Stimulated activated CD8-positive, alpha-beta memory T cell treated with anti-CD3 and anti-CD28 coated beads, Interleukin-15, amount 100 ng/mL, for 4 hours (primary cell): Measurements from ENCODE around the gene LRRC45.

Experiments used
- DNase-seq, 2 donors: peaks; one replicate each; pipeline ENCODE4 v3.0.0-alpha.2; 2020; ENCODE audit warnings: low read depth in 2 of 2

LRRC45 gene

DNA sequence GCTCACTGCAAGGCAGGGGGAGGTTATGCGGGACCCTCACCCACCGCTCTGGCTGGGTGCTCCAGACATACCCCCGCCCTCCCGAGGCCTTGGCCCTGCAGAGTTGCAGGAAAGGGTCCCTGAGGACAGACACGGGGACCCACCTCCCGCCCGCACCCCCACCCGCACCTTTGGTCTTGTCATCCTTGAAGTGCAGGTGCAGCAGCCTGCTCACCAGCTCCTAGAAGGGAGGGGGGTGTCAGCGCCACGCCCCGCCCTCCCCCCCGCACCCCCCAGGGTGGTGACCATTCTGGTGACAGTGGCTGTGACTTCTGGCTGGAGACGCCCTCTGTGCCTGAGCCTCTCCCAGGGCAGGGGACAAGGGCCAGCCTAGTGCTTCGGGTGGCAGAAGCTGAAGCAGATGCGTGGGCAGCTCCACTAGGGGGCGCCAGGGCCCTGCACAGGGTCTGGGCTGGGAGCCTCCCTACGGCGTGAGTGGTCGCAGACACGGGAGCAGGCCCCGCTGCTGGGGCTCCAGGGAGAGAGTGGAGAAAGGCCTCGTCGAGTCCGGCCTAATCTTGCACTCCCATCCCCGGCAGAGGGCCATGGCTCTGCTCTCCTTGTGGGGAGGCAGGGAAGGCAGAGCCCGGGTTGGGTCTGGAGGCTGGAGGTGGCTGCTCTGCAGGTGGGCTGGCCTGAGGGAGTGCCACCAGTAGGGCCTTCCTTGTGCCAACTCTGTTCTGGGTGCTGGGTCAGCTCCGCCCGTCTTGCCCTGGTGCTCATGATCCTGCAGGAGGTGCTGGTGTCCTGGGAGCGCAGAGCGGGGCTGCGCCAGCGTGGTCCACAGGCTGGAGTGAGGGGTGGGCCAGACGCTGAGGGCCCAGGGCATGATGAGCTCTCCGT lies 3.2 kb upstream of the LRRC45 start:
- DNase-seq: no peak

DNA sequence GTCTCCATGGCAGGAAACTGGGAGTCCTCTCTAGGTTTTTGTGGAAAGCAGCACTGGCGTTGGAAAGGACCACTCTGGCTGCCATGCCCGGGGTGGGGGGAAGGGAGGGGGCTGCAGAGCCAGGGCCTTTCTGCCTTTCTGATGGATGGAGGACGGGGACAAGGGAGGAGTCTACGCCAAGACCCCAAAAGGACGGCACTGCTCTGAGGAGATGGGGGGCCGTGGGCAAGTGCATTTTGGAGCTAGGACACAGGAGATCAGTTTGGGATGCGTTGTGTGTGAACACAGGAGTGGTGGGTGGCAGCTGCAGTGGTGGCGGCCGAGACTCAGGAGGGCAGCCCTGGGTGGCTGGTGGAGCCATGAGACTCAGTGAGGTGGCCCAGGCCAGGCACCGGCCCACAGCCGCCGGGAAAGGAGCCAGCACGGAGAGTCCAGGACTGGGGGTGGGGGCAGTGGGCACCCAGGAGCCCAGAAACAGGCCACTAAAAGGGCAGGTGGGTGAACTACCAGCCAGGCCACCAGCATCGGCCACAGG lies 2.5 kb upstream of the LRRC45 start:
- no peak for DNase-seq

- no peak for DNase-seq
These were observed 1.8 kb upstream of the LRRC45 start for GRCh38 chr17:82021107-82021899.

- no peak for DNase-seq
These were observed 1.2 kb upstream of the LRRC45 start for GRCh38 chr17:82021900-82022309.

DNA sequence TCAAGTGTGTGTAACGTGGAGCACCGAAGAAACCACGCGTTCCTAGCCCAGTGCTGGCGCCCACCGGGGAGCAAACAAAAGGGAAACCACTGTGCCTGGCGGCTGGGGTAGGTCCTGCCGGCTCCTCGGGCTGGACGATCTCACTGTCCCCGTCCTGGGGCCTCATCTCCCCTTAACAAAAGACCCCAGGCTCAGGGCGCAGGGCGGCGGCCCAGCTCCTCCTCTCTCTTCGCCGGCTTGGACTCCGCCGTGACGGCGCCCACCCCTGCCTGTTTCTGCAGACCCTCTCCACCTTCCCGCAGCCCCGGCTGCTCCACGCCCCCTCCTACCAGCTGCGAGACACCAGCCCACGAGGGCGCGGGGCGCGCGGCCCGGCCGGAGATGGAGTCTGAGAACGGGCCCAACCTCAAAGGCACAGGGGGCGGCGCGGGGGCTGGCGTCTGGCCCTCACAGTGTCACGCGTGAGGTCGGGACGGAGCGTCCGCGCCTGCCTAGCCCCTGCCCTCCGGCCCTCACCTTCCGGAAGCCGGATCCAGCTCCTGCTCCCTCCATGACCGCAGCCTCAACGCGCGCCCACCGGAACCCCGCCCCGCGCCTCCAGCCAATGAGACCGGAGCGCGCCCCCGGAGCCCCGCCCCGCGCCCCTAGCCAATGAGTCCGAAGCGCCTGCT lies 660 bp upstream of the LRRC45 start, which contains the start of gene CENPX:
TSS of gene CENPX (minus strand) at position 569 of the 671 bp plus-strand sequence. CDS start at position 552, 17 bp downstream.
- DNase-seq: no peak

DNA sequence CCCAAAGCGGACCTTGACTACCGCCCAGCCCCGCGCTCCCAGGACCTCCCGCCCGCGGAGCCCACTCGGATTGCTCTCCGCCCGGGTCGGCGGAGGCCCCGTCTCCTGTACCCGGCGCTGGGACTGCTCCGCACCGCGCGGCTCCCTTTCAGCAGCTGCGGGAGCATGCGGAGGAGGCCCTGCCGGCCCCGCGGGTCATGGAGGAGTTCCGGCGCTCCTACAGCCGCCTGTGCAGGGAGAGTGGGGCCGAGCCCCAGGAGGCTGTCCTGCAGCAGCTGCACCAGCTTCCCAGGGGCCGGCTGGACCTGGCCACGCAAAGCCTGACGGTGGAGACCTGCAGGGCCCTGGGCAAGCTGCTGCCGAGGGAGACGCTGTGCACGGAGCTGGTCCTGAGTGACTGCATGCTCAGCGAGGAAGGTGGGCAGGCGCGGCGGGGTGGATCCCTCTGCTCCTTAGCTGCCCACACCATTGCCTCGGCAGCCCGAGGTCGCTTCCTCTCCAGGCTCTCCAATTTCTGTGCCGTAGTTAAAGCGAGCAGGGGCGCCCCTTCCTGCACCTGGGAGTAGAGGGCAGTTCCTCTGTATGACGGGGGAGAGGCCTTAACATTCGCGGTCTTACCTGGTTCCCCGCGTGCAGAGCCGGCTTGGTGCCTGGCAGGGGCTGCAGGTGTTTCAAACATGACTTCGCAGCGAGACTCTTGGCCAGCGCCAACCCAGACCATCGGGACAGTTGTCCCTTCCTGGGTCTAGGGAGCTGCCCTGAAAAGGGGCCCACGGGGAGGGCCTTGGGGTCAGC lies 539 bp downstream of the LRRC45 start:
- DNase-seq: no peak

- no peak for DNase-seq
These were observed 1.8 kb downstream of the LRRC45 start for GRCh38 chr17:82024859-82025258.

- no peak for DNase-seq
These were observed 2.4 kb downstream of the LRRC45 start for GRCh38 chr17:82025401-82026107.

GRCh38 chr17:82028246-82028645 lies 5.1 kb downstream of the LRRC45 start:
- DNase-seq: no peak

DNA sequence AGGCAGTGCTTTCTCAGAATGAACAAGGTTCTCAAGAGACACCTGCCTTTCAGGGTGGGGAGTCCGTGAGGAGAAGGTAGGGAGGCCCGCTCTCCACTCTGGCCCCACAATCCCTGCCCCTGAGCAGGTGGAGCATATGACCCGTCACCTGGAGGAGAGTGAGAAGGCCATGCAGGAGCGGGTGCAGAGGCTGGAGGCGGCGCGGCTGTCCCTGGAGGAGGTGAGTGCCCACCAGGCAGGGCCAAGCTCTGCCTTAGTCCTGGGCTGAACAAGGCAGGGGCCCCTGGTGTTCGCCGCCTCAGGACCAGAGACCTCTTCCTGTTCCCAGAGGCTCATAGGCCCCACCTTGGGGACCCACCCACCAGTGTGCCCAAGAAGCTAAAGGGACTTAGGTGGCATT lies 5.9 kb downstream of the LRRC45 start:
- DNase-seq: no peak

DNA sequence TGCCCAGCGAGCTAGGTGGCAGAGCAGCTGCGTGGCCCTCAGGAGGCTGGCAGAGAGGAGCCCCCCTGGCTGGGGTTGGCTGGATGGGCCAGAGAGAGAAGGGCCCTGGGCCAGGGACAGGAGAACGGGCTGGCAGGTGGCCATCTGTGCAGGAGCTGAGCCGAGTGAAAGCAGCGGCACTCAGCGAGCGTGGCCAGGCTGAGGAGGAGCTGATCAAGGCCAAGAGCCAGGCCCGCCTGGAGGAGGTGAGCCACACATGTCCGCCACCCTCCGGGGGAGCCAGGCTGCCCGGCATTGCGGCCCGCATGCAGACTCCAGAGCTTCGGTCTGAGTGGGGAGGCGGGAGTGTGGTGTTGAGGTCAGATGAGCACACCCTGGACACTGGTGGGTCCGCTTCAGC lies 6.3 kb downstream of the LRRC45 start:
- DNase-seq: no peak

DNA sequence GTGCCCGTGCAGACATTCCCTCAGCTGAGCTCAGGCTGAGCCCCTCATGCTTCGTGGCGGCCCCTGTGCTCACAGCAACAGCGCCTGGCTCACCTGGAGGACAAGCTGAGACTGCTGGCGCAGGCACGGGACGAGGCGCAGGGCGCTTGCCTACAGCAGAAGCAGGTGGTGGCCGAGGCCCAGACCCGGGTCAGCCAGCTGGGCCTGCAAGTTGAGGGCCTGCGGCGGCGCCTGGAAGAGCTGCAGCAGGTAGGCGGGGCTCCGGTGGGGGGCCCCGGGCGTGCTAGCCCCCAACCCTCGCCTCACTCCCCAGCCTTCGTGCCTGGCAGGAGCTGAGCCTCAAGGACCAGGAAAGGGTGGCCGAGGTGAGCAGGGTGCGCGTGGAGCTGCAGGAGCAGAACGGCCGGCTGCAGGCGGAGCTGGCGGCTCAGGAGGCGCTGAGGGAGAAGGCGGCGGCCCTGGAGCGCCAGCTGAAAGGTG lies 6.9 kb downstream of the LRRC45 start:
- DNase-seq: no peak

DNA sequence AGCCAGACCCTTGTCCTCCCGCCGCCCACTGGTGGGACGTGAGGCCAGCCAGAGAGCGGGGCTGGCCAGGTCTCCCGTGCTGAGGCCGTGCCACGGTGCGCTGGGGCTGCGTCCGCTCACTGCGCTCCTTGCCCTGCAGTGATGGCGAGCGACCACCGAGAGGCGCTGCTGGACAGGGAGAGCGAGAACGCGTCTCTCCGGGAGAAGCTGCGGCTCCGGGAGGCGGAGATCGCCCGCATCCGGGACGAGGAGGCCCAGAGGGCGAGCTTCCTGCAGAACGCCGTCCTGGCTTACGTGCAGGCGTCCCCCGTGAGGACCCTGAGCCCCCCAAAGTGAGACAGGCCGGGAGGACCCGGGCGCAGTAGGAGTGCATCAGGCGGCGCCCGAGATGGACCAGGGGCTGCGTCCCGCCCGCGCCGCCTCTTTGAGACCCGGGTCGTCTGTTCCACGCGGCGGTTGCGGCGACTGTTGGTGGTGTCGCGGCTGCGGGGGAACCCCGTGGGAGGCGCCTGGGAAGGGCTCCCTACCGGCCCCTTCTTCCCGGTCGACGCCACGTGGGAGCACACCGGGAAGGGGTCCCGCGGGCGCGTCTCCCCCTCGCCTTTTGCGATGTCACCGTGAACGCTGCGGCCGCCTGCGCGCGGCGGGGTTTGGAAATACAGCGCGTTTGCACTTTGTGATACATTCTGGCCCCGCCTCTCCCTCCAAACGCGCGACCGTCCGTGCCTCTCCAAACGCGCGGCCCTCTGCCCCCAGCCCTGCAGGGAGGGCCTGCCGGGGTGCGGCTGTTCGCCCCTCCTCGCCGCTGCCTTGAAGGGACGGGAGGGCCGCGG lies 7.6 kb downstream of the LRRC45 start:
- peak; percentile 43 to 55 for DNase-seq

- DNase-seq: no peak
These were observed 8.3 kb downstream of the LRRC45 start, which contains the start of gene RAC3 for GRCh38 chr17:82031303-82031884. Gene RAC3 (plus strand): TSS chr17:82031678. CDS start chr17:82031762, 84 bp downstream.

DNA sequence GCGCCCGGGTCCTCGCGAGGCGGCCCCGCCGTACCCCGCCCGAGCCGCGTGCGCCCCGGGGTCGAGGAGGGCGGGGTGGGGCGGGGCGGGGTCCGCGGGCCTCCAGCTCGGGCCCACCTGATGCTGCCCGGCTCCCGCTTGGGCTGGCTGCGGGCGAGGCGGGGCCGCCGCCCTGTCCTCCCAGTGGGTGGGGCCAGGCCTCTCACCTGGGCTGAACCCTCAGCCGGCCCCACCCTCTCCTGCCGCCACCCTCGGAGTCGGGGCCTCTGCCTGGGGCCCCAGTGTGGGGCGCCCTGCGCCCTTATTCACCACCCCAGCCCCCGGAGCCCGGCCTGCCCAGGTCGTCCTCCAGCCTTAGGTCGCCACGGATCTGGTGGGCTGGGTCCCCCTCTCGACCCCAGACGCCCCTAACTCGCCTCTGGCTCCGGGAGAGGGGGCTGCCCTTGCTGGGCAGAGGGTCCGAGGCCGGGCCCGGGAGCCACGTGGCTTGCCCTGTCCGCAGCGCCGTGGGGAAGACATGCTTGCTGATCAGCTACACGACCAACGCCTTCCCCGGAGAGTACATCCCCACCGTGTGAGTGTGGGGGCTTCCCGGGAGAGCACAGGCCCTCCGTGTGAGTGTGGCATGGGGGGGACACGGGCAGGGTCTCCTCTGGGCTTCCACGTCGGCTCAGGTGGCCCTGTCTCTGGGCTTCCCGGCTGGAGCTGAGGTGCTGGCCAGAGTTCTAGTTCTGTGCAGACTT lies 9.0 kb downstream of the LRRC45 start:
- DNase-seq: no peak

DNA sequence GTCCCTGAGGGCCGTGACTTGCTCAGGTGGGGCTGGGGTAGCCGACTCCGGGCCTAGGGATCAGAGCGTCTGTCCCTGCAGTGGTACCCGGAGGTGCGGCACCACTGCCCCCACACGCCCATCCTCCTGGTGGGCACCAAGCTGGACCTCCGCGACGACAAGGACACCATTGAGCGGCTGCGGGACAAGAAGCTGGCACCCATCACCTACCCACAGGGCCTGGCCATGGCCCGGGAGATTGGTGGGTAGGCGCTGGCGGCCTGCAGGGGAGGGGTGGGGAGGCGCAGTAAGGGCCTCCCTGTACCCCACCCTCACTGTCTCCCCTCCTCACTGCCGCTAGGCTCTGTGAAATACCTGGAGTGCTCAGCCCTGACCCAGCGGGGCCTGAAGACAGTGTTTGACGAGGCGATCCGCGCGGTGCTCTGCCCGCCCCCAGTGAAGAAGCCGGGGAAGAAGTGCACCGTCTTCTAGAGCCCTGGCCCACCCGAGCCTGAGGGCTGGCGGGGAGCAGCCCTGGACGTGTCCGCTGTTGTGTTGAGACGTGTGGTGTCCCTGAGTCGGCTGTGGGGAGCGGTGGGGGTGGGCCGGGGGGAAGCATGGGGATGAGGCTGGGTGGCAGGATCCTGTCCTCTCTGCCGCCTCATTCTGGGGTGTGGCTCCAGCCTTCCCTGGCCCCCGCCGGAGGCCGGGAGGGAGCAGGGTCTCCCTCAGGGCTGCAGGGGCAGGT lies 10.4 kb downstream of the LRRC45 start:
- no peak for DNase-seq

DNA sequence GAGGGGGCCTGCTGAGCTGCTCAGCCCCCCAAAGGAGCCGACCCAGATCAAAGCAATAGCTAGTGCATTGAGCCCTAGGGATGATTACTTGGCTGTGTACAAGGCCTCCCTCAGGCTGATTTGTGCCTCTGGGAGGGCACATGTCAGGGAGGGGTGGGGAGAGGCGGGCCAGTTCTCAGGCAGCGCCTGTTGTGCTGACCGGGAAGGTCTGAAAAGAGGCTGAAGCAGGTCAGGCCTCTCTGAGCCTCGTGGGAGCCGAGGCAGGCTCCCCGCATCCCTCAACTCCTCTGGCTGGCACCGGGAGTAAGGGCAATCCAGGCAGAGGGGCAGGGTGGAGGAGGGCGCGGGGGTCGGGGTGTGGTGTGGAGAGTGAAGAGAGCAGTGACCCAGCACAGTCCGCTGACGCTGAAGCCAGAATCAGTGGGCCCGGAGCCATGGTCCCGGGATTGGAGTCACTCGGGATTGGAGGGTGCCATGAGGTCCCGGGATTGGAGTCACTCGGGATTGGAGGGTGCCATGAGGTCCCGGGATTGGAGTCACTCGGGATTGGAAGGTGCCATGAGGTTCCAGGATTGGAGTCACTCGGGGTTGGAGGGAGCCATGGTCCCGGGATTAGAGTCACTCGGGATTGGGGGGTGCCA lies 11.4 kb downstream of the LRRC45 start:
- no peak for DNase-seq
